Immature natural killer cell (primary cell): Measurements from ENCODE around the gene HNRNPL. TPM values are rescaled to one million over a fixed set of nuclear protein-coding genes. Genes with fewer than 3 reads are reported as not detected.
A peak's percentile ranks its signal among the peaks of the same experiment; 100 is the strongest.

Source experiments
- DNase-seq, 3 donors: peaks; one replicate each; pipeline ENCODE4 v3.0.0; 2022; ENCODE audit warnings: mixed read lengths in 1 of 3
- H3K27ac Mint-ChIP-seq, 6 donors: one replicate each; pipeline ENCODE4 v1.8.0; 2020; ENCODE audit warnings: mixed read lengths in 6 of 6, mild to moderate bottlenecking in 5 of 6, inconsistent platforms in 4 of 6, moderate library complexity in 3 of 6
- H3K27me3 Mint-ChIP-seq, 3 donors: one replicate each; pipeline ENCODE4 v1.8.0; 2020 to 2021; ENCODE audit warnings: low read depth in 3 of 3, mild to moderate bottlenecking in 3 of 3, mixed read lengths in 3 of 3, moderate library complexity in 3 of 3, inconsistent platforms in 1 of 3
- H3K36me3 Mint-ChIP-seq, 3 donors: one replicate each; pipeline ENCODE4 v1.8.0; 2020; ENCODE audit warnings: mixed read lengths in 3 of 3, inconsistent platforms in 2 of 3, mild to moderate bottlenecking in 2 of 3
- H3K4me1 Mint-ChIP-seq, 2 donors: one replicate each; pipeline ENCODE4 v1.8.0; 2020; ENCODE audit warnings: inconsistent platforms in 2 of 2, mild to moderate bottlenecking in 2 of 2, mixed read lengths in 2 of 2, moderate library complexity in 1 of 2
- H3K4me3 Mint-ChIP-seq, 5 donors: one replicate each; pipeline ENCODE4 v1.8.0; 2020; ENCODE audit warnings: mild to moderate bottlenecking in 5 of 5, mixed read lengths in 5 of 5, inconsistent platforms in 3 of 5, moderate library complexity in 3 of 5
- H3K9me3 Mint-ChIP-seq, 6 donors: one replicate each; pipeline ENCODE4 v1.8.0; 2020; ENCODE audit warnings: mild to moderate bottlenecking in 6 of 6, mixed read lengths in 6 of 6, inconsistent platforms in 4 of 6, moderate library complexity in 3 of 6
- polyA plus RNA-seq, 3 donors: library from polyadenylated mRNA; unstranded; fragments of 300-500 nt; fragmentation: Illumina TruSeq; gene quantifications; one replicate each; pipeline ENCODE4 v1.2.3, GENCODE V29; 2021

HNRNPL gene
- polyA plus RNA-seq, 3 donors from 2014 or later, result 16.8 to 89.6 (median 69.0) TPM

DNA sequence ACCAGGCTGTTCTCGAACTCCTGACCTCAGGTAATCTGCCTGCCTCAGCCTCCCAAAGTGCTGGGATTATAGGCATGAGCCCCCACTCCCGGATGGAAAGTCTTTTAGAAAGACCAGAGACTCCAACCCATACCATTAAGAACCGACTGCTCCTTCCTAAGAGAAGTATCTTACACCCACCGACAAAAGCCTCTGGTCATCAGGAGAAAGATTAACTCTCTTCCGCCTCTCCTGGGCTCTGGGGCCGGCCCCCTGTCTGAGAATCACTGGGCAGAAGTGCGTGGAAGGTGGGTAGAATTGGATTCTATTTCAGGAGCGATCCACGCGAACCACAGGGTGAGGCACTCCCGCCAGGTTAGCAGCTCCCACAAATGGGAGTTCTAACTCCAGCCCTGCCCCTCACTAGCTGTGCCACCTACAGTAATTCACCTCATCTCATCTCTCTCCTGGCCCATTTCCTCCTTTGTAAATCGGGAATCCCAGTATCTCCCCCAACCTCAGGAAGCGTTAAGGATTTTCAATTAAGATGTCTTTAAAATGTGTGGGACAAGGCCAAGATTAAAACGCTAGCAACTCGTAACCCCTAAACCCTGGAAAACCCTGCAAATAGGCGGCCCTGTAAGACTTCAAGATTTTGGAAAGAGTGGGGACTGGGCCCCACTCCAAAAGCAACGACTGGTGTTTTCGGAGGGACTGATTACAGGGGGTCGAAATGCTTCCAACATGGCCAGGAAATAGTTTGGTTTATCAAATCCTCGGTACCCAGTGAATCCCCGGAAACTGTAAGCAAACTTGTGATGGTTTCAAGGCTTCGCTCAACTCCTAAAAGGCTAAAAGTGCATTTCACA, 1.3 kb downstream of the HNRNPL start:
- peak overlapping the region; percentile 90 to 100 (median 98) for H3K27ac Mint-ChIP-seq
- H3K4me1 Mint-ChIP-seq, result peaks cover 67 to 75% of the 10 kb centered on the region in 2 donors
- peaks cover 0 to 2% (median 0%) of the 10 kb centered on the region in 6 donors for H3K9me3 Mint-ChIP-seq
- H3K4me3 Mint-ChIP-seq, result peak overlapping the region; percentile 88 to 98 (median 94)
- DNase-seq, result no peak
- peaks cover 41 to 50% (median 50%) of the 10 kb centered on the region in 3 donors for H3K27me3 Mint-ChIP-seq
- peaks cover 24 to 46% (median 27%) of the 10 kb centered on the region in 3 donors for H3K36me3 Mint-ChIP-seq

DNA sequence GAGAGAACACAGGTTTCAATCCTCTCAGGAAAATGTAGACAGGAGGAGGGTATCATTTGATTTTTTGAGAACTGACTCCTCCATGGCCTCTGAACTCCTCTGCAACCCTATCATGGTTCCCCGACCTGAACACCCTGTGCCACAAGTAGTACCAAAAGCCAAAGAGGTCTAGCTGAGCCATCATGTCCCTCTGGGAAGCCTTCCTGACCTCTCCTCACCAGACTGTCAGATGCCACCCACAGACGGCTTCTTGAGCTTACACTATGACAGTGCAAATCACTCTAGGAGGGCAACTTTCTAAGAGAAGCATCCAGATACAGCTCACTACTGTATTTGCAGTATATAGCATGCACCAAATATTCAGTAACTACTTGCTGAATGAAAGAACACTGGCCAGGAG, 3.7 kb downstream of the HNRNPL start:
- H3K27ac Mint-ChIP-seq, result peak overlapping the region in 5 of 6 donors; percentile 32 to 85 (median 60)
- H3K27me3 Mint-ChIP-seq, result peaks cover 38 to 54% (median 50%) of the 10 kb centered on the region in 3 donors
- no peaks in the 10 kb centered on the region for H3K9me3 Mint-ChIP-seq
- H3K36me3 Mint-ChIP-seq, result peaks cover 35 to 70% (median 43%) of the 10 kb centered on the region in 3 donors
- H3K4me3 Mint-ChIP-seq, result peak overlapping the region in 1 of 5 donors; percentile 18
- H3K4me1 Mint-ChIP-seq, result peaks cover 72 to 83% of the 10 kb centered on the region in 2 donors
- no peak for DNase-seq

DNA sequence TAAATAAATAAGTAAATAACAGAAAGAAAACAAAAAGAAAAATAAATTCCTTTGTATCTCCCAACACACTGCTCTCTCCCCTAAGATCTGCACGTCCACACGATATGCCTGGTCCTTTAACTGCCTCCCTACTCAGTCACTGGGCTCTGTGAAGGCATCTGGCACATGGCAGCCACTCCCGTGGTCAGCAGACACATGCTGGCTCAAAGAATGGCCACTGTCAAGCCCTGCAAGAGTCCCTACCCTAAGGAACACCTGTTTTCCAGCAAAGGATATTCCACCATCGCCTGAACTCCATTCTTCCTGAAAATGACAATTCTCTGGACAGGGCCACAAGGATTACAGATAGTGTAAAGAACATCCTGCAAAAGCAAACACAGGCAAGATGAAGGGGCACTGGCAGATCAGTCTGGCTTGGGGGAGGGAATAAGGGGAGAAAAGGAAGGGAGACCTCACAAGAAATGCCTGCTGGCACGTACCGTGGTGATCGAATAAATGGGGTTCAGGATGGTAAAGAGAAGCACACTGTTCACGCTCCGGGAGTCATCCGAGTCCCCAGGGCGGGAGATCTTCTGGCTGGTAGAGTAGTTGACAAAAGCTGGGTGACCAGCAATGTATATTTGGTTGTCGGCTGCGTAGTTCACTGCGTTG, 4.3 kb downstream of the HNRNPL start:
- Mint-ChIP-seq H3K27me3 (peaks cover 33 to 51% (median 48%) of the 10 kb centered on the region in 3 donors), H3K27ac (peak overlapping the region in 5 of 6 donors; percentile 32 to 85 (median 78)), H3K36me3 (peaks cover 35 to 76% (median 49%) of the 10 kb centered on the region in 3 donors), H3K4me1 (peaks cover 71 to 82% of the 10 kb centered on the region in 2 donors), H3K9me3 (no peaks in the 10 kb centered on the region), H3K4me3 (peak overlapping the region in 2 of 5 donors; percentile 1 to 10)
- no peak for DNase-seq

DNA sequence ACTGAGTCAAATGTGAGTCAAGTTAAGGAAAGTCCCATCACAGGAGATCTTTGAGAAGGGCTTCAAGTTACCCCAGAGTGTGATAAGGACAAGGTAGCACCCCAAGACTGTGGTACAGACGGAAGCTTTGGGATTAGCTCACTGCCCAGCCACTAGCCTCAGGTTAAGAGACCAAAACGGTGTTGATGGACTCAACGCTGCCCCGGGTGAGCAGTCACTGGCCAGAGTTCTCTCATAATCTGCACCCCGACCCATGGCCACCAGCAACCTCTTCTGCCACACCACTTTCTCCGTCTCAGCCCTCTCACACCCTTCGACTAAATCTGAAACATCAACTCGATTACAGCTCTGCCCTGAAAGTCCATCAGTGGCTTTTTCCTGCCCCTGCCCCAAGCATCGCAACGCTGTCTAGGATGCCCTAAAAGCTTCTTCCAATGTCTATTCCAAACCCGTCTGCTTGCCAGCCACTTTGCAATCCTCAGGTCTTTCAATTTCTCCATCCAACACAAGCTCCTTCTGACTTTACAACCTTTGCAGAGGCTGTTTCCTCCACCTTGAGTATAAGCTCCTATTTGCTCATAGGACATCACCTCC, 5.6 kb downstream of the HNRNPL start:
- peaks cover 21 to 41% (median 35%) of the 10 kb centered on the region in 3 donors for H3K27me3 Mint-ChIP-seq
- H3K27ac Mint-ChIP-seq, result peak overlapping the region; percentile 84 to 93 (median 88)
- no peaks in the 10 kb centered on the region for H3K9me3 Mint-ChIP-seq
- DNase-seq, result no peak
- peak overlapping the region; percentile 21 to 65 (median 36) for H3K4me3 Mint-ChIP-seq
- H3K36me3 Mint-ChIP-seq, result peaks cover 39 to 84% (median 53%) of the 10 kb centered on the region in 3 donors
- peaks cover 71 to 82% of the 10 kb centered on the region in 2 donors for H3K4me1 Mint-ChIP-seq

DNA sequence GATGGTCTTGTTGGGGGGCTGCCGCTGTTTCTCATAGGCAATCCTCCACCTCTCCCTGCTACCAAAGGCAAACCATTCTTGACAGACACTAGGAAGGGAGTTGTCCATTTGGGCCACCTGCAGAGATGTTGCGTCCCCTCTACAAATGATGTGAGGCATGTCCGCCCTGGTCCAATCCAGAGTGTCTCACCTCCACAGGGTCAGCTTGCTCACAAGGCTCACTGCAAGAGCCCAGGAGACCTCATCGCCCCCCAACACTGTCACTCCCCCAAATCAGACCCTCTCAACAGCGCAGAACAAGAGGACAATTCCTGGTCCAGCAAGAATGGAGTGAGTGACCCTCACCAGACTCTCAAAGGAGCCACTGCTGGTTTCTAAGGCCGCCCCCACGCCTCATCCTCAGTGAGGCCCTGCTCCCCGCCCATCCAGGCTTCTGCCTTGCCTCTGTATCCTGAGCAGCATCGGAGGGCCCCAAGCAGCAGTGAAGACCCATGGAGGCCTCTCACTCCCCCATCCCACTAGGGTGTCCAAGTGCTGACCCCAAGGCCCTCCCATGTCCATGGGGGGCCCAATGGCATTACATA, 6.5 kb downstream of the HNRNPL start:
- H3K27me3 Mint-ChIP-seq, result peaks cover 18 to 39% (median 33%) of the 10 kb centered on the region in 3 donors
- H3K9me3 Mint-ChIP-seq, result no peaks in the 10 kb centered on the region
- H3K4me1 Mint-ChIP-seq, result peaks cover 63 to 73% of the 10 kb centered on the region in 2 donors
- DNase-seq, result no peak
- H3K27ac Mint-ChIP-seq, result peak overlapping the region; percentile 84 to 93 (median 88)
- H3K4me3 Mint-ChIP-seq, result peak overlapping the region; percentile 7 to 80 (median 44)
- peaks cover 42 to 90% (median 53%) of the 10 kb centered on the region in 3 donors for H3K36me3 Mint-ChIP-seq

DNA sequence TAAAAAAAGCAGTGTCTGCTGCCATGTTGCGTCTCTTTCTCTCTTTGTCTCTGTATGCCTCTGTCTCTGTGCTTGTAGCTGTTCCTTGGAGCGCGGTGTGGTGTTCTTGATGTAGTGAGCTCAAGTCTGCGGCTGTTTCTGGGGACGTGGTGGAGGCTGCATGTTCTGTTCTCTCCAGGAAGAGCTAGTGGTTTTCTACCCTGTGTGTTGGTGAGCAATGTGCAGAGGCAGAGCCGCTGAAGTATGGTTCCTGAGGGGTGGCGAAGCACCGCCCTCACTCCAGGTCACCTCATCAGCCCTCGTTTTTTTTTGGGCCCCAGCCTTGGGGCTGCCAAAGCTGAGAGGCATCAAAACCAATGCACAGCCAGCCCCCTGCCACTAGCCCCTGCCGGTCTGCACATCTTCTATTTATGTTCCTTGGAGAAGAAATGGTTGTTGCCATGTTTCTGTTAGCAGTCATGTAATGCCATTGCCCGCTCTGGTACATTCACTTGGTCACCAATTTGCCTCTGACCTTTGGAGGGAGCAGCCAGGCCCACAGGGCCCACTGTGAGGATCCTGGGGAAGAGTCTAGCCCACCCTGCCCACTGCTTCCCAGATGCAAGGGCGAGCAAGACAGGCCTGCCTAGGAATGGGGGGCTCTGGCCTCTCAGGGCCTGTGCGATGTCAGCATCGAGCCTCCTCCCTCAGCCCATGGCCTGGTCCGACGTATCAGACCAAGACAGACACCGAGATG, 7.2 kb downstream of the HNRNPL start:
- peak; percentile 56 to 76 (median 76) for DNase-seq
- Mint-ChIP-seq H3K4me1 (peaks cover 56 to 67% of the 10 kb centered on the region in 2 donors), H3K4me3 (peak overlapping the region; percentile 64 to 82 (median 78)), H3K27ac (peak overlapping the region; percentile 84 to 93 (median 88)), H3K27me3 (peaks cover 18 to 33% (median 27%) of the 10 kb centered on the region in 3 donors), H3K9me3 (no peaks in the 10 kb centered on the region), H3K36me3 (peaks cover 42 to 87% (median 53%) of the 10 kb centered on the region in 3 donors)

DNA sequence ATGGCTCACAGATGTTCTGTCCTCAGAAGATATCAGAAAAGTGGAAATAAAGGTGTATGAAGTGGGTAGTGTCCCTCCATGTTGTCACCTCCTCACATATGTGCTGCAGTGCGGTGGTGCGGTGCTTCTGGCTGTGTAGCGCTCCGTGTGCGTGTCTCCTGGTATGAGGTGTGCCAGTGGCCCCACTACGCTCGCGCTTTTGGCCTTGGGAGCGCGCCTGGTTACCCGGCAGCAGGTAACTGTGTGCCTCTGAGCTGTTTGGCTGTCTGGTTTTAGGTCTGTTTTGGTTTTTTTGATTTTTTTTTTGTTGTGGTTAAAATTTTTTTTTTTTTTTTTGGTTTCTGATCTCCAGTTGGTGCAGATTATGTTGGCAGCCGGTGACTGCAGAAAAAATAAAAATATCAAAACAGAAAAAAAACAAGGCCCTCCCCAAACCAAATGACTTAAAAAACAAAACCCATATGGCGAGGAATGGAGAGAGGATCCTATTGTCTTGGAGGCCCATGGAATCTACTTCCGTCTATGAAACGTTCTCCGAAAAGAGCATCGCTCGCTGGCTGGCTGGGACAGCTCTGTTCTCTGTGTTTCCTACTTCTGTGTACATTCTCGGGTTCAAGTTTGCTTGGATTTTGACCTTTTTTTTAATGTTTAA, 7.9 kb downstream of the HNRNPL start:
- Mint-ChIP-seq H3K4me1 (peaks cover 49 to 60% of the 10 kb centered on the region in 2 donors), H3K36me3 (peaks cover 41 to 88% (median 55%) of the 10 kb centered on the region in 3 donors), H3K27me3 (peaks cover 21 to 31% (median 26%) of the 10 kb centered on the region in 3 donors), H3K4me3 (peak overlapping the region; percentile 64 to 82 (median 78)), H3K27ac (peak overlapping the region; percentile 84 to 93 (median 88)), H3K9me3 (no peaks in the 10 kb centered on the region)
- peak in 1 of 3 donors; percentile 42 for DNase-seq

DNA sequence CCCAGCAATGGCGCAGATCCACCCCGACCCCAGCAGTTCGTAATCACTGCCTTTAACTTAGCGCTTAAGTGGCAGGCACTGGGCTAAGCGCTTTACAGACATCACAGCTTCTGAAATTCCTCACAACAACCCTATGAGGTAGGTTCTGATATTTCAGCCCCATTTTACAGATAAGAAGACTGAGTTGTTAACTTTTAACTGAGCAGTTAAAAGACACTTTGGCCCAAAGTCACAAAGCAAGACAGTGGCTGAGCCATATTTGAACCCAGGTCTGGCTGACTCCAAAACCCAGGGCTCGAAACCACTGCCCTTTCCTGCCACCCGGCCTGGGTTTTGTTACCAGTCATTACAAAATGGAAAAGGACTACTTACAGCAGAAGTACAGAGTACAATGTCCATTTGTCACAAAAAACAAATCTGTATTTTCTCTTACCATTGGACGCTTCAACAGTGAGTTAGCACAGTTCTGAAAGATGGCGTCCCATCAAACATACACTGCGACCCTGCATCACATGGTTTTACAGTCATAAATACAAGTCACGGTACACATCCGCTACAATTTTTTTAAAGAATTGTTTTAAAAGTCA, 8.5 kb downstream of the HNRNPL start:
- no peak for DNase-seq
- peaks cover 21 to 30% (median 25%) of the 10 kb centered on the region in 3 donors for H3K27me3 Mint-ChIP-seq
- peaks cover 48 to 56% of the 10 kb centered on the region in 2 donors for H3K4me1 Mint-ChIP-seq
- no peaks in the 10 kb centered on the region for H3K9me3 Mint-ChIP-seq
- H3K27ac Mint-ChIP-seq, result peak overlapping the region; percentile 81 to 91 (median 88)
- H3K4me3 Mint-ChIP-seq, result peak overlapping the region in 4 of 5 donors; percentile 15 to 78 (median 62)
- H3K36me3 Mint-ChIP-seq, result peaks cover 43 to 90% (median 61%) of the 10 kb centered on the region in 3 donors

DNA sequence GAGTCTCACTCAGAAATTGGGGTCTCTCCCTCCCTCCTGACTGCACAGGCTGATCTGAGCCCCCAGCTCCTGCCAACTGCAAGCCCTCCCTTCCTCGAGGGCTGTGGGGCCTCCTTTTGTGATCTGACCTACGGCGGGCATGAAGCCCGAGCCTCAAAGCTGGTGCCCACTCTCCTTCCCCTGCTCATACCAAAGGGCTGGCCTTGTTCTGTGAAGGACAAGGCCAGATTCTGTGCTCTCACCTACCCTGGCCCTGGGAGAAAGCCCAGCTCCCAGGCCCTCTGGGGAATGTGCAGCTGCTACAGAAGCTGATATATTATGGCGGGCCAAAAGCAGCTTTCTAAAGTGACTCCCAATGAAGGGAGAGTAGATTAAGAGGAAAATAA, 9.2 kb downstream of the HNRNPL start:
- Mint-ChIP-seq H3K36me3 (peaks cover 36 to 87% (median 58%) of the 10 kb centered on the region in 3 donors), H3K4me1 (peaks cover 41 to 49% of the 10 kb centered on the region in 2 donors), H3K27ac (peak overlapping the region in 5 of 6 donors; percentile 75 to 90 (median 84)), H3K9me3 (no peaks in the 10 kb centered on the region), H3K27me3 (peaks cover 21 to 30% (median 25%) of the 10 kb centered on the region in 3 donors), H3K4me3 (peak overlapping the region in 1 of 5 donors; percentile 28)
- DNase-seq, result no peak

DNA sequence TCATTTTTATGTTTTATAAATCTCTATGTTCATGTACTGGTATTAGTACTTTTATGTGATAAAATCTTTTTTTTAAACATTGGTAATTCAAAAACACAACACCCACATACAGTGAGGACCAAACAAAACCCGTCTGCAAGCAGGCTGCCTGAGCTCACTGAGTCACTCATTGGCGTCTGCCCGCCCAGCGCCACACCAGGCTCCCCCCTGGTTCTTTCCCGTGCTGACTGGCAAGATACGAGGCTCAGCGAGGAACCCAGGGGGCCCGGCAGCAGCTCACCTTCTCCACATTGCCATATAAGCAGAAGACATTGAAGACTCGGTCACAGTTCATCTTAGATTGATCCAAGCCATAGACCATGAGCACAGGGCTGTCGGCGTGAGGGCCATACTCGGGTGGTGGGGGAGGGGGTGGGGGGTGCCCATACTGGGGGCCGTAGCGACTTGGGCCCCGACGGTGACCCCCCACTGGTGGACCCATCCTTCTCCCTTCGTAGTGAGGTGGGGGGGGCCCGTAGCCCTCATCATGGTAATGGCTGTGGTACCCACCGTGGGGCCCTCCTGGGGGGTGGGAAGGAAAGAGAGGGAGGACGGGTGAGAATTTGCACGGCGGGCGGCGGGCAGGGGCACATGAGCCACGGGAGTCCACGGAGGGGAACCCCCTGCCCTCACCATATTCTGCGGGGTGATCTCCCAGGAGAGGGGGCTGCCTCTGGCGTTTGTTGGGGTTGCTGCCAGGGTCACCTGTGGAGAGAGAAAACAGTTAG, 9.8 kb downstream of the HNRNPL start:
- Mint-ChIP-seq H3K36me3 (peaks cover 32 to 82% (median 53%) of the 10 kb centered on the region in 3 donors), H3K4me3 (no peak overlapping the region), H3K27me3 (peaks cover 21 to 30% (median 25%) of the 10 kb centered on the region in 3 donors), H3K9me3 (no peaks in the 10 kb centered on the region), H3K4me1 (peaks cover 38 to 43% of the 10 kb centered on the region in 2 donors), H3K27ac (peak overlapping the region in 3 of 6 donors; percentile 17 to 84 (median 84))
- no peak for DNase-seq
